KMS-11 (cell line): Measurements from ENCODE around the gene ABHD18.

Experiments used
- H2AFZ ChIP-seq: fragments of 200-600 bp; sonication (generic); 2 replicates; pipeline ENCODE4 v1.6.1; 2016; ENCODE audit warnings: antibody characterized with exemption, mixed run types, low read depth
- H3K27ac ChIP-seq: fragments of 200-600 bp; sonication (generic); 2 replicates; pipeline ENCODE4 v1.6.1; 2016; ENCODE audit warnings: mild to moderate bottlenecking, mixed run types
- H3K27me3 ChIP-seq: fragments of 200-600 bp; sonication (generic); 2 replicates; pipeline ENCODE4 v1.6.1; 2017; ENCODE audit warnings: mild to moderate bottlenecking, low read depth, mixed run types, moderate library complexity; ENCODE audit not compliant: insufficient read depth
- H3K36me3 ChIP-seq: fragments of 200-600 bp; sonication (generic); 2 replicates; pipeline ENCODE4 v1.6.1; 2017; ENCODE audit warnings: mild to moderate bottlenecking, mixed run types; ENCODE audit not compliant: insufficient read depth
- H3K4me1 ChIP-seq: fragments of 200-600 bp; sonication (generic); 2 replicates; pipeline ENCODE4 v1.6.1; 2016; ENCODE audit warnings: mild to moderate bottlenecking, low read depth, mixed run types; ENCODE audit not compliant: poor library complexity, severe bottlenecking
- H3K4me2 ChIP-seq: fragments of 200-600 bp; sonication (generic); 2 replicates; pipeline ENCODE4 v1.7.0; 2016; ENCODE audit warnings: mild to moderate bottlenecking, mixed run types
- H3K4me3 ChIP-seq: fragments of 200-600 bp; sonication (generic); IDR thresholded peaks from 2 replicates; pipeline ENCODE4 v1.6.1; 2017; ENCODE audit warnings: low read depth, low read length, mixed read lengths; ENCODE audit not compliant: insufficient read depth
- H3K79me2 ChIP-seq: fragments of 200-600 bp; sonication (generic); 2 replicates; pipeline ENCODE4 v1.6.1; 2016; ENCODE audit warnings: low read depth, mixed run types; ENCODE audit not compliant: insufficient read depth
- H3K9ac ChIP-seq: fragments of 200-600 bp; sonication (generic); 2 replicates; pipeline ENCODE4 v1.6.1; 2016; ENCODE audit warnings: mild to moderate bottlenecking, mixed run types
- H4K20me1 ChIP-seq: fragments of 200-600 bp; sonication (generic); 2 replicates; pipeline ENCODE4 v1.6.1; 2016; ENCODE audit warnings: mild to moderate bottlenecking, mixed run types; ENCODE audit not compliant: insufficient read depth
- CTCF ChIP-seq: fragments of 200-600 bp; sonication (generic); conservative IDR thresholded peaks from 2 replicates; pipeline ENCODE4 v1.6.1; 2017; ENCODE audit warnings: low read depth, mild to moderate bottlenecking, antibody characterized with exemption, low read length, moderate library complexity, mixed read lengths

ABHD18 gene

GRCh38 chr4:127982445-127982844, 17.2 kb downstream of the ABHD18 start:
- H2AFZ ChIP-seq = no peak overlapping the region
- H3K4me2 ChIP-seq = no peak overlapping the region
- H3K9ac ChIP-seq = no peak overlapping the region
- H3K36me3 ChIP-seq = no peaks in the 10 kb centered on the region
- no peak for TF ChIP-seq CTCF
- H3K27ac ChIP-seq = no peak overlapping the region
- no peaks in the 10 kb centered on the region; the same call in 1 of the 2 replicates for H4K20me1 ChIP-seq
- no peak overlapping the region for H3K4me3 ChIP-seq
- H3K79me2 ChIP-seq = no peaks in the 10 kb centered on the region
- no peaks in the 10 kb centered on the region for H3K4me1 ChIP-seq
- no peaks in the 10 kb centered on the region for H3K27me3 ChIP-seq

GRCh38 chr4:127985989-127986388, 20.8 kb downstream of the ABHD18 start:
- Histone ChIP-seq H3K4me1 (no peaks in the 10 kb centered on the region), H3K4me2 (no peak overlapping the region), H3K36me3 (no peaks in the 10 kb centered on the region), H3K27me3 (no peaks in the 10 kb centered on the region), H2AFZ (no peak overlapping the region), H3K4me3 (no peak overlapping the region), H3K9ac (no peak overlapping the region), H4K20me1 (no peaks in the 10 kb centered on the region; the same call in 1 of the 2 replicates), H3K79me2 (no peaks in the 10 kb centered on the region), H3K27ac (no peak overlapping the region)
- no peak for TF ChIP-seq CTCF

GRCh38 chr4:127988638-127989037, 23.4 kb downstream of the ABHD18 start:
- Histone ChIP-seq H3K27me3 (no peaks in the 10 kb centered on the region), H4K20me1 (no peaks in the 10 kb centered on the region), H3K27ac (no peak overlapping the region), H3K36me3 (no peaks in the 10 kb centered on the region), H3K4me3 (no peak overlapping the region), H3K4me2 (no peak overlapping the region), H3K4me1 (no peaks in the 10 kb centered on the region), H3K79me2 (no peaks in the 10 kb centered on the region), H3K9ac (no peak overlapping the region), H2AFZ (no peak overlapping the region)
- no peak for TF ChIP-seq CTCF

GRCh38 chr4:127993151-127993550, 27.9 kb downstream of the ABHD18 start:
- H3K4me3 ChIP-seq = no peak overlapping the region
- no peaks in the 10 kb centered on the region for H3K27me3 ChIP-seq
- no peak overlapping the region for H3K4me2 ChIP-seq

More at GRCh38 chr4:127993151-127993550, 27.9 kb downstream of the ABHD18 start:
- H2AFZ ChIP-seq = no peak overlapping the region
- no peaks in the 10 kb centered on the region for H3K36me3 ChIP-seq
- no peak overlapping the region for H3K9ac ChIP-seq
- H3K27ac ChIP-seq = no peak overlapping the region
- H3K4me1 ChIP-seq = peaks cover 4% of the 10 kb centered on the region
- no peak for TF ChIP-seq CTCF
- H4K20me1 ChIP-seq = no peaks in the 10 kb centered on the region
- no peaks in the 10 kb centered on the region for H3K79me2 ChIP-seq
